Fibroblast of skin of right biceps (primary cell): ENCODE measurements around the gene GPR65.

Source experiments
- DNase-seq: peaks from one replicate; pipeline ENCODE4 v3.0.0-alpha.2; 2013

Gene GPR65, protein sequence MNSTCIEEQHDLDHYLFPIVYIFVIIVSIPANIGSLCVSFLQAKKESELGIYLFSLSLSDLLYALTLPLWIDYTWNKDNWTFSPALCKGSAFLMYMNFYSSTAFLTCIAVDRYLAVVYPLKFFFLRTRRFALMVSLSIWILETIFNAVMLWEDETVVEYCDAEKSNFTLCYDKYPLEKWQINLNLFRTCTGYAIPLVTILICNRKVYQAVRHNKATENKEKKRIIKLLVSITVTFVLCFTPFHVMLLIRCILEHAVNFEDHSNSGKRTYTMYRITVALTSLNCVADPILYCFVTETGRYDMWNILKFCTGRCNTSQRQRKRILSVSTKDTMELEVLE

DNA sequence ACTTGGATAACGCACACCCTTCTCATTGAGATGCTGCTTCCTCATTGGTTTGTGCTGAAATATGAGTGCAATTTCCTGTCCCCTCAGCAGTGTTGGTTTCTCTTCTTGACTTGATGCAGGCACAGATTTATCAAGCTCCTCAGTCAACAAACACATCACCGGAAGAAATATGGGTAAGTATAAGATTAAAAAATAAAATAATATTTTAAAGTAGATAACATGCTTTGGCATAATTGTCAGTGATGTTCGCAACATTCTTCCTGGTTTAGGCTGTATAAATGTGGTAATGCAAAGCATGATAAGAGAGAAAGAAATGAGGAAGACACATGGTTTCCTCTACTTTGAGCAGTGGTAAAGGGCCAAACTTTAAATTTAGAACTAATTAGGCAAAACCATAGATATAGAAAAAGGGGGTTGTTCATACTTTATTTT lies at the start of gene GPR65:
GPR65 (plus strand) TSS at position 86 of the 432 bp plus-strand sequence. CDS start 5,713 bp downstream, outside the sequence.
- peak; percentile 34 for DNase-seq

DNA sequence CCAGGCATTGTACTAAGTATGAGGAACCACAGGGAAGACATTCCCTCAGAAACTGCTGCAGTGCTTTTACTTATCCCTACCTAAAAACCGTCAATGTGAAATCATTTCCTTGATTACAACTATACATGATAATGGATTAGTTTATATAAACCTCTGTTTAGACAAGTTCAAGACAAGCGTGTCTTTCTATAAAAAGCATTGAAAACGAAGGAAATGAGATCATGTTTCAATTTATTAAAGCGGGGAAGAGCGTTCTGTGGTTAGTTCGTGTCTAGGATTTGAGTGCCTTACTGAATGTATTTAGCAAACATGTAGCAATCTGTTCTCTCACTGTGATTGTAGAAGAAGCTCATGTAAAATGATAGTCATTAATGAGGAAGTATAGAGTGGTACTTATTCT lies 49.4 kb upstream of the GPR65 start:
- DNase-seq: peak; percentile 17

DNA sequence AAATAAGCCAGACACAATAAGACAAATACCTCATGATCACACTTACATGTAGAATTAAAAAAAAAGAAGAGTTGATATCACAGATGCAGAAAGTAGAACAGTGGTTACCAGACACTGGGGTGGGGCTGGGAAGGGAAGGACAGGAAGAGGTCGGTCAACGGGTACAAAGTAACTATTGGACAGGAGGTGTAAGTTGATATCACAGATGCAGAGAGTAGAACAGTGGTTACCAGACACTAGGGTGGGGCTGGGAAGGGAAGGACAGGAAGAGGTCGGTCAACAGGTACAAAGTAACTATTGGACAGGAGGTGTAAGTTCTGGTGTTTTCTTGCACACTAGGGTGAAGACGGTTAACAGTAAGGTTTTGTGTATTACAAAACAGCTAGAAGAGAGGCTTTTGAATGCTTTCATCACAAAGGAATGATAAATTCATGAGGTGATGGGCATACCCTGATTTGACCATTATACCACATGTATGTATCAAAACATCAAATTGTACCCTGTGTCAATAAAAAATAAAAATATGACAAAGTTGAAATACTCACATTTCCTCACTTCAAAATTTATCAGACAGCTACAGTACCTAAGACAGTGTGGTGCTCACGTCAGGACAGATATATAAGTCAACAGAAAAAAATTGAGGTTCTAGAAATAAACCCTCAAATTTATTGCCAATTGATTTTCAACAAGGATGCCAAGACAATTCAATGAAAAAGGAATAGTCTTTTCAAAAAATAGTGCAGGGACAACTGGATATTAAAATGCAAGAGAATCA lies 44.7 kb upstream of the GPR65 start:
- no peak for DNase-seq

DNA sequence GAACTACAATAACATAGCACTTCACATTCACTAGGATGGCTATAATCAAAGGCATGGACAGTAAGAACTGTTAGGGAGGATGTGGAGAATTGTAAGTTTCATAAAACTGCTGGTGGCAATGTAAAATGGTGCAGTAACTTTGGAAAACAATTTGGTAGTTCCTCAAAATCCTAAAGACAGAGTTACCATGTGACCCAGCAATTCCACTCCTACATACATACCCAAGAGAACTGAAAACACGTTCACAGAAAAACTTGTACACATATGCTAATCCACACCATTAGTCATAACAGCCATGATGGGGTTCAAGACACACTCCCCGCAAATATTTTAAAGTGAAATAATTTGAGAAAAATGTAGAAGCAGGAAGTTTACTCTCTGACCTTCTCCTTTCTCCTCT lies 43.7 kb upstream of the GPR65 start:
- DNase-seq: no peak

DNA sequence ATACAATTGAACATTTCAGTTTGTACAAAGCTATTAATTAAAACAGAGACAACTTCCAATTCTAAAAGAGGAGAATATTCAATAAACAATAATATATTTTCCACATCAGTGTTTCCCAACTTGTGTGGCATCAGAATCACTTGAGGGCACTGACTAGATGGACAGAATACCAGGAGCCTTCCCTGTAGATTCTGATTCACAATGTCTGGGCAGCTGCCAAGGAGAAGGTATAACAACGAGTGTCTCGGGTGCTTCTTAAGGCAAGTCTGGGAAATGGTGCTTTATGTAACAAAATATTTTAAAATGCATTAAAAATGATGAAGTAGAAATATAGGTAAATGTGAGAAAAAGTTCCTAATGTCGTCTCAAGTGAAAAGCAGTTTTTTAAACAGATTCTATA lies 38.1 kb upstream of the GPR65 start:
- peak; percentile 20 for DNase-seq

DNA sequence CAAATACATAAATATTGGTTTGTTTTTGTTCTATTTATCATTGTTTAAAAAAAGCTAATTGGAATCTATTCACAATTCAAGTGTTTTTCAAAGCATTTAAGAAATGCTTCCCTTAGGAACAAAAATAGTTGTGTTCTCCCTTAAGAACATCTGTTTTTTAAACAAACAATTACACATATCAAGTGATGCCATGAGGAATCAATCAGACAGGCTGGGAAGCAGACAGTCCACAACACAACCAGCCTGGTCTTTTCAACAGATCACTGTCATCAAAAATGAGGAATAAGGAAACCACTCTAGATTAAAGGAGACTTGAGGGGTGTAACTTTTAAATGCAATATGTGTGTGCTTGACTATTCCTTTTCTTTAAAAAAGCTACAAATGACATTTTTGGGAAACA lies 37.4 kb upstream of the GPR65 start:
- no peak for DNase-seq

DNA sequence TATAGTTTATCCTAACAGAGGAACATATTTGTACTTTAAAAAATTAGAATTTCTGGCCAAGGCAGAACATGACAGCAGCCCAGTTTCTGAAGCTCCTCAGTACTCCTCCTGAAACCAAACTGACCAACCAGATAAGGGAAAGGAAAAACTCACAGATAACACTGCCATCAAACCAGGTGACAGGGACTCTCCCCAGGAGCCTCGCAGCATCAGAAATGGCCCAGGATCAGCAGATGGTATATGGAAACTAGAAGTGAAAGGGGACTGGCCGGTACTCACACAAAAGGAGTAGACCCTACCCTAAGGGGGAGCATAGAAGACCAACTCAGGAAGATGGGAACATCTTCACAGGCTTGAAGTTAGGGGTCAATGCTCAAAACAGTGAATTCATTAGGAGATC lies 33.9 kb upstream of the GPR65 start:
- no peak for DNase-seq

DNA sequence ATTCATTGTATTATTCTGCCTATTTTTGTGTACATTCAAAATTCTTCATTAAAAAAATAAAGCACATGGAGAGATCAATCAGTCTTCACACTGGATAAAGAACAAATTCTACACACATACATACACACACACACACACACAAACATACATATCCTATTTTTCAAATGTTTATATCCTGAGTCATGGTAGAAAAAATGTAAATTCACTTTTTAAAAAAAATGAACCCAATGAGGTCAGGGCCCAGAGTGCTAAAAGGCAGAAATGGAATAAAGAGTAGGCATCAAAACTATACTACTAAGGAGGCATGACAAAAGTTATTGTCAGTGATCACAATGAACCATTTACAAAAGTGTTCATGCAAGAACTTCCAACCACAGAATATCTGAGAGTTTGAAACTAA lies 29.3 kb upstream of the GPR65 start:
- peak; percentile 19 for DNase-seq

DNA sequence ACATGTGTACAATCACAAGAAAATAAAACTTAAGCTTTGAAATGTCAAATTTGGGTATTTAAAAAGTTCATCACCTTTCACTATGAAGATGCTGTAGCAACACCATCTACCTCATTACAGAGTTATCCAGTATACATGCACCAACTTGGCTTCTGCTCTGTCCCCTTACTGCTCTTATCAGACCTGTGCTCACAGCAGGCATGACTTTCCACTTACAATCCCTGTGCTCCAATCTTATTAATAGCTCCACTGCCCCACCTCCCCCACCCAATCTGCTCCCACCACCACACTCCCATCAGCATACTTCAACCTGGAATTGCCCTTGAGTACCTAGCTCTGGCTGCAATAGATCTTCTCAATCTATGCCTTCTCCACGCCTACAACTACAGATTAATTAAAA lies 25.2 kb upstream of the GPR65 start:
- no peak for DNase-seq

DNA sequence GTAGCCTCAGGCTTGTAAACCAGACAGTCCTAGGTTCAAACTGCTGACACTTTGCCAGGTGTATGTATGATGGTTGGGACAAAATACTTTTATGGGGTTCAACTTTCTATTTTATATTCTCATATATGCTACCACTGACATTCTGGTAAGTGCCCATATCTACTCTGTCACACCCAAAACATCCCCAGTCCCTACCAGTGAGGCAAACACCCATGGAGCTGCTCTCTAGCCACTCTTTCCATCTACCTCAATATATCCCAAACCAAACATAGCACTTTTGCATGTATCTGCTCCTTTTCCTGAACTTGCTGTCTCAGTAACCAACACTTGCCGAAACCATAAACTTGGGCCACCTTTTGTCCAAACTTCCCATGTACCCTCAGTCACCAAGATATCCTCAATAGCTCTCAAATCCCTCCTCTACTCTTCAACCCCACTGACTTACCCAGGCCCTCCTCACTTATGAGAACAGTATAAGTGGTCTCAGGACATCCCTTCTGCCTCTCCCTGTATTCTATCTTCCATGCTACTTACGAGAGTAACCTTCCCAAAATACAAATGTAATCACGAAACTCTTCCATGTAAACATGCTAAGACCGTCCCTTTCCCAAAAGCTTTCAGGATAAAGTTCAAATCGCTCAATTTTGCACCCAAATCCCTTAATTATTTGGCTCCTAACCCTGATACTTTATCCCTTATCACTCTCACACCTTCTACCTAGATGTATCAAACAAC lies 15.5 kb upstream of the GPR65 start:
- DNase-seq: no peak

DNA sequence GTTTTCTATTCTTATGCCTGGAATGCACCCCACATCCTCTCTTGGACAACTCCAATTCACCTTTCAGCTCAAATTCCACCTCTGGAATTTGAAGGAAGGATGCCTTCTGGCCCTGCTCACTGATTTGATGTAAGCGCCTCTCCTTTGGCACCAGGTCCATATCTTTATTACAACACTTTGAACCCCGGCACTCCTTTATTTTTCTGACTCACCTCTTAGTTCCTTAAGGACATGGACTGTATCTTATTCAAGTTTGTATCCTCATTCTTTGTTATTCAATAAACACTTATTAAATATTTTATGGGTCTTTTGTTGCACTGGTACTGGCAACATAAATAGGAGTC lies 15.0 kb upstream of the GPR65 start:
- no peak for DNase-seq

DNA sequence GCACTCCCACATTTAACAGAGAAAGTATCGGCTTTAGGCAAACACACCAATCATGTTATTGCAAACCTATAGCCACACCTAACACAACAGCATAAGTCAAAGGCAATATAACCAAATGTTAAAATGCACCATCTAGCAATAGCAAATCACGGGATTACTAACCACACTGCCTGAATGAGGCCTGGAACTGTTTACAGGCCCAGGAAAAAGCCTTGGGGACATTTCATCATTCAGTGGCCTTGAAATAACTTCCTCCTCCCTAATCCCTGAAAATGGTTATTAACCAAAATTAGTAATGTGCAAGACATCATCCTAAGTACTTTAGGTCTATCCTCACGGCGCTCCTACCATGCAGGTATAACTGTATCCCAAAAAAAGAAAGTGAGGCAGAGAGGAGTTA lies 14.3 kb upstream of the GPR65 start:
- no peak for DNase-seq

DNA sequence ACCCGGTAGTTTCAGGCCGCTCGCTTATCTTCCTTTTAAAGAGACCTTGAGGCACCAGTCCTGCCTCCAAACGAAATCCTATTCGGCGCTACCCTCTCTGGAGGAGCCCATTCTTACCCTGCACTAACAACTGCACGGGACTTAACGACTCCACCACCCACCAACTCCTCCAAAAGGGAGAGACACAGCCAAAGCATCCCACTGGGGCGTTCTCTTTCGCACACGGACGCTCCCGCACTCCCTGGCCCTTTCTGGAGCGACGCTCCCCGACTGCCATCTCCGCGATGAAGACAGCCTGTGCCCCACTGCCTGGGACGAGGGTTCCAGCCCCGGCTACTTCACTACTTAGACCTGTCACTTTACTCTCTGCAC lies 12.6 kb upstream of the GPR65 start:
- peak; percentile 33 for DNase-seq

DNA sequence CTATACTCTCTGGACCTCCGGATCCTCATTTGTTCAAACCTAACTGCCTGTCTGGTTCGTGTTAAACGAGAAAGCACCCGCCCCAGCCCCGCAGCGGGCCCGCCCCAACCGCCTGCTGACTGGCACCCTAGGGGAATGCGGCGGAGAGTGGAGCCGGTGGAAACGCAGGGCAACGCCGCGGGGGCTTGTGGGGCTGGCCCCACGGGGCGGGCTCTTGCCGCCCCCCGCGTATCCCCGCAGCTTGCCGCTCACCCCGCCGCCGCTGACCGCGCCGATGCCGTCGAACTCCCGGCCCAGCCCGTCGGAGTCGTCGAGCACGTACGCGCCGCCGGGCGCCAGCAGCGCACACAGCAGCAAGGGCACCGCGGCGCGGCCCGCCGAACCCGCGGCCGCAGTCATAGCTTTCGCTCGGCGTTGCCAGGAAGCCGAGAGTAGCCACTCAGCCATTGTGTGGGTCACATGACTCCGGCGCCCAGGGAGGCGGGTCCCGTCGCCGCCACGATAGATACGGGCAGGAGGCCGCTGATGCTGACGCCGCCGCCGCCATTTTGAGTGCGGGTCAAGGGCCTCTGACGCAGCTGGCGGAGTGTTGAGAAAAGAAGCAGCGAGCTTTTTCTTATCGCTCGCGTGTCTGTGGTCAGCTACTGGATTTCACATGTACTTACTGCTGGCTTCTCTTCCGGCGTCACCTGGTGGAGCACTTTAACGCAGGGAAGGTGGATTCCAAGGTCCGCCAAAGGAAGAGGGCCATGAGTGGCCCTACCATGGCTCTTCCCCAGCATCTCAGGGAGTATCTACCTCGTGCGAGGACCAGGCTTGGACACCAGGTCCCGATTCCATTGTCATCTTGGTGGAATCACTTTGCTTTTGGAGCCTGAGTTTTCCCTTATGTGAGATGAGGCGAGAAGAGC lies 12.0 kb upstream of the GPR65 start, which contains the start of gene GALC:
GALC (minus strand) TSS at position 465 of the 911 bp plus-strand sequence; CDS start at position 447, 18 bp downstream.
- peak; percentile 92 for DNase-seq

DNA sequence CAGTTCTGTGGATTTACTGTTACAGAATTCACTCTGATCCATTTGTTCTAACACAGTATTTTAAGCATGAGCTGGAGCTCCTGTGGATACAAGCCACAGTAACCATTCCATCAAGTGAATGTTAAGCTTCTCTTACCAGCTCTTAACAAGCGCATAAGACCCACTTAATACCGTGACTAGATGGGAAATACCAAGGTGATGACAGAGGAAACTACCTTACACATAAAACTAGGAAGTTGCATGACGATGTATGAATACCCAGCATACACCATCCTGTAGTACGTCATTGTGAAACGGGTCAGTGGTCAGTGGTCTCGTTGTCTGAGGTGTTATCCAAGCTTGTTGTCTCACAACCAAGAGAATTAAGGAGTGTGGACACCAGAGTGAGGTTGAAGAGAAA lies 10.0 kb upstream of the GPR65 start:
- no peak for DNase-seq

DNA sequence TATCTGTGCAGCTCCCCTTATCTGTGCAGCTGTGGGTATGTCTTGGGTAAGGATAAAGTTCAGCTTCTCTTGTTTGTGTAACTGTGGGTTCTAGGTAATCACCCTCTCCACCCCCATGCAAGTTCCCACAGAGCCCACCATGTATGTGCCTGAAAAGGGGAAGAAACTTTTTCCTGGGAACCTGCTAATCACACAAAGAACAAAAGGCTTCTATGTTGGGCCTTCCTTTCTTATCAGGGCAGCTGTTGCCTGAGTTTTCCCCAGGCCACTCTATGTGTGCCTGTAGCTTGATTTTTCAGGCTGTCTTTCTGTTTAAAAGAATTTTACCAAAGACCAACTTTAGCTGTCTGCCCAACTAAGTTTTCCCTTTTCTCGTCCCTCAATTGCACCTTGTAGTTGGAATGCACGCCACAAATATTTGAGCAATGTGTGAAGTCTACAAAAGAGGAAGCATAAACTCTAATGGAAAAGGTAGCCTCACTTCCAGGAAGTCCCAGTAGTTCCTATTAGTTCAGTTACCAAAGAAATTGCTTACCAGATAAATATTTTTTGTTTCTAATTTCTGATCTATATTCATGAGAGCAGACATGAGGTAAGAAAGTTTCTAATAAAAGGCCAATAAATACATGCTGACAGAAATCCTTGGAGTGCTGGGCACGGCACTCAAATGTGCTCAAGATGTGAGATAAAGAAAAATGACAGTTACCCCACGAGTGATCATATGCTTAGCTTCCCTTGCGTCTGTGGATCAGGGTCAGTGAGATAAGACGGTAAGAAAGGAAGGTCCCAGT lies 9.2 kb upstream of the GPR65 start:
- DNase-seq: peak; percentile 20

DNA sequence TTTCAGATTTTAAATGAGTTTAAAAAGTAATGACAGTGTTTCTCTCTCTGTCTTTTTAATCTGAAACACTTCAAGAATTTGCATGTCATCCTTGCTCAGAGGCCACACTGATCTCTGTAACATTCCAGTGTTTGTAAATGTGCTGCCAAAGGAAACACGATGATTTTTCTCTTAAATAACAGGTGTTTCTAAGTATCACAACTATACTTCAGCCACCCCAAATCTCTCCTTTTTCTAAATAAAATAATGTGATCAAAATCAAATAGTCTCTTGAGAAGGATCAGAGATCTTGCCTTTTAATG lies 8.7 kb upstream of the GPR65 start:
- peak; percentile 11 for DNase-seq

DNA sequence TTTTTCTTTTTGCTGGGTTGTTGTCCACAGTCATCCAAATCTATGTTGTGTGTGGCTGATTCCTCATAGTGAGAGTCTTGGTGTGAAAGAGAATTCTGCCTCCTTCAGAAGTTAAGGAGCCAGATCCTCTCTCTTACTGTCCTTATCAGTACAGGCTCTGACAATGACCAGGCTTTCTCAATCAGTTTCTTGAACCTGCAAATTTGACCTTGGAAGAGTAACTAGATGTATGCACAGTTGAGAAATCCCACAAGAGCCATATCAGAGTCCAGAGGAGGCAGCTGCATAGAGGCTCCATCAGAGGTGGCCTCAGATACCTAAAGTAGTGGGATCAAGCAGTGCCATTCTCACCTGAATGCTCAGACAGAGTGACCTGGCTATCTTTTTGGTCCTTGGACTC lies 6.5 kb upstream of the GPR65 start:
- DNase-seq: no peak

DNA sequence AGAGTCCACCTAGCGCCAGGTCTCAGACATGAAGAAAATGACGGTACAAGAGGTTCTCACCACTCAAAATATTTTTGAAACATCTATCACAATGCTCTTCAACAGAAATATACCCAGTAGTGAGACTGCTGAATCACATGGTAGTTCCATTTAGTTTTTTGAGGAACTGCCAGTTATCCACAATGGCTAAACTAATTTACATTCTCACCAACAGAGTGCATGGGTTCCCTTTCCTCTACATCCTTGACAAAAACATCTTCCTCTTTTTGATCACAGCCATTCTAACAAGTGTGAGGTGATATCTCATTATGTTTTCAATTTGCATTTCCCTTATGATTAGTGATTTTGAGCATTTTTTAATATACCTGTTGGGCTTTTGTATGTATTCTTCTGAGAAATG lies 5.7 kb upstream of the GPR65 start:
- DNase-seq: no peak

DNA sequence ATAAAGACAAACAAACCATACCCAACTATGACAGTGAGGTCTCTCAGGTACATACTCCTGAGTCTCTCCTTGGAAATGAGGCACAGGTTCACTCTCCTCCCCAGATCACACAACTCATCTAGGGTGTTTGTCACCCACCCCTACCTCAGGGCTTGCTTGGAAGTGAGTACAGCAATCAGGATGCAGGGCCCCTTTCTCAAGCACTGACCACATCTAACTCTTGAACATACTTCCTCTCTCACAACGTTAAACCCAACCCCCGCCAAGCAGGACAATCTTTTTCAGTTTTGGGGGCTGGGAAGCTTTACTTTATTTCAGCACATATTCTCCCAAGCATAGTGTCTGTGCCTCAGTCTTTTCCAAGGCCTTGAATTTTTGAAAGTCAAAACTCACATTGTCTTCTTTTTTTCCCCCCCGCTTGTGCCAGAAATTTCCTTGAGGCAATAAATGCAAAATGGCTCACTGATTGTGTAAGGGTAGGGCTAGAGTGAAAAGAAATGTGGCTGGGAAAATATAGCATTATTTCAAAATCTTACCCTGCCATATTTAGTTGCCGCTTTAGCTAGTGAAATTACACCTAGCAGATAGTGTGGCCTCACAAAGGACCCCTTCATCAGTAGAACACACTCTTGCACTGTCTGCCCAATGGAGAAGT lies 2.4 kb upstream of the GPR65 start:
- no peak for DNase-seq

DNA sequence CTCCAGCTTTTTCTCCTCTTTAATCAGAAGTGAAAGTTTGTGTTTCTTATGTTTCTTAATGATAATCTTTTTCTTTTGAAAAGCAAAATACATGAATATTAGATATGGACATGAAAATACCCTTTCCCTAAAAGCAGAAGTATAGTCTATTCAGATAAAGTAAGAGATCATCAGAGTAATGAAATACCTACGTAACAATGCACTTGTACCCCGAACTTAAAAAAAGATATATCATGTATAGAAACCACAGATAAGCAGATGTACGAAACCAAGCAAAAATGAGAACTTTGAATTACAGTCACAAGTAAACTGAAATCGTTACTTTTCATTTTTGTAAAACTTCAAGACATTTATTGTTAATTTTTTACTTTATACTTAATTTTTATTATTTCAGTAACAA lies 1.5 kb upstream of the GPR65 start:
- DNase-seq: no peak
